ENCODE measurements around the gene SOCS6.

- no peak for TF ChIP-seq POLR2AphosphoS5 (IDR thresholded peaks at IDR 0.05)
- TF ChIP-seq CTCF (IDR thresholded peaks at IDR 0.05): no peak
- TF ChIP-seq POLR2A (IDR thresholded peaks at IDR 0.05): no peak
These were observed 70.2 kb downstream of the SOCS6 start for GRCh38 chr18:70359071-70359470.
